NK-92 treated with Interleukin-12 subunit alpha and Interleukin-12 subunit beta, amount 100 ng/mL, for 24 hours (cell line): ENCODE data around the gene ZNF264.
"Not testable (repeated sequence)": the region's sequence is repeated elsewhere in the genome, so short reads cannot be mapped to it uniquely, and the experiment has no call there.

Source experiments
- DNase-seq: peaks from one replicate; lab custom pipeline; 2025; lab: John Stamatoyannopoulos, UW

ZNF264 gene

DNA sequence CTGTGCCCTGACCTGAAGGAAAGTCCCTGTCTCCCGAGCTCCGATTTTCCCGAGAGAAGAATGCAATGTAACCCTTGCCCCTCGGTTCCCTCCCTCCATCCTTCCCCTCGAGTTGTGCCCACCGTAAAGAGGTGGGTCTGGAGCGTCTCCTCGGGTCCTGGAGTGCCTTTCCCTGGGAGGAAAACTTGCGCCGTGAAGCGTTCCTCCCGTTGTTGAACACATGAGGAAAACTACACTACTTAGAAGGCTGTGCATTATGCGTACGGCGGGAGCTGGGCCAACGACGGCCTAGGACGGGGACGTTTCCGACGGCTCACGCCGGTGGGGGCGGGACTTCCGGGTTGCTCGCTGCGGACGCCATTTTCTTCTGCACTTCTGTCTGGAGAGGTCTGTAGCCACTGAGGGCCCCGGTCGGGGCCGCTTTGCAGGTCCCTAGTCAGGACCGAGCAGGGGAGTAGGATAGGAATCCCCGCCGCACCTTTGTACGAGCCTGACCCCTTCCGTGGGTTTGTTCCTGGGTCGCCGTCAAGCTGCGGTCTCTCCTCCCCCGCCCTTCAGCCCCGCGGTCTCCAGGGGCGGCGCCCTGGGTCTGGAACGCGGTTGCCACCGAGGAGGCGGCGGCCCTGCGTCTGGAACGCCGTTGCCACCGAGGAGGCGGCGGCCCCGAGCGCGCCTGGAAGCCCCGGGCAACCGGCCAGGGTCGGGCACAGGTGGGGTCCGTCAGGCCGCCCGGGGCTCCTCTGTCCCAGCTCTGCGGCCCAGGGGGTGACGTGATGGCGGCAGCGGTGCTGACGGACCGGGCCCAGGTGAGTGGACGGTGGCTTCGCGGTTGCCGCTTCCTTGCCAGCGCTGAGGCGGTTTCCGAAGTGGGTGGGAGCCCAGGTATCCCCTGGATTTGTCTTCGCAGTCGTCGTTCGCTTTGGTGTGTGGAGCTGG, at the start of gene ZNF264:
TSS of gene ZNF264 (plus strand) at position 360 of the 936 bp plus-strand sequence. CDS start at position 774, 414 bp downstream.
- DNase-seq = peak; percentile 66

DNA sequence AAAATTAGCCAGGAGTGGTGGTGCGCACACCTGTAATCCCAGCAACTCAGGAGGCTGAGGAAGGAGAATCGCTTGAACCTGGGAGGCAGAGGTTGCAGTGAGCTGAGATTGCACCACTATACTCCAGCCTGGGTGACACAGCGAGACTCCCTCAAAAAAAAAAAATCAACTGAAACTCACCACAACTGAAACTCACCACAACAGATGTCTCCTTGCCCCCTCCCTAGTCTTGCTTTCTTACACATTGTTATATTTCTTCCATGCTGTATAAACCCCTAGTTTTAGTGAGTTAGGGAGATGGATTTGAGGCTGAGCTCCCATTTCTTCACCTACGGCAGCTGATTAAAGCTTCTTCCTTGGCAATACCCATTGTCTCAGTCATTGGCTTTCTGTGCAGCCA, 49.6 kb upstream of the ZNF264 start:
- DNase-seq = no peak

DNA sequence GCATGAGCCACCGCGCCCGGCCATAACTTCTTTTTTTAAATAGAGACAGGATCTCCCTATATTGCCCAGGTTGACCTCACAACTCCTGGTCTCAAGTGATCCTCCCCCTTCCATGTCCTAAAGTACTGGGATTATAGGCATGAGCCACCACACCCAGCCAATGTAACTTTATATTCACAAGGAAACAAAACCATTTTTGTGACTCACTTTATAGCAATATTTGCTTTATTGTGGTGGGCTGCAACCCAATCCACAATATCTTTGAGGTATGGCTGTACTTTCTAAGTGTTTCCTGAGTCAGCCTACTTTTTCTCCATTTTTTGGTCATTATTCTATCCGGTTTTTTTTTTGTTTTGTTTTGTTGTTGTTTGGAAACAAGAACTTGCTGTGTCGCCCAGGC, 38.4 kb upstream of the ZNF264 start:
- no peak for DNase-seq

DNA sequence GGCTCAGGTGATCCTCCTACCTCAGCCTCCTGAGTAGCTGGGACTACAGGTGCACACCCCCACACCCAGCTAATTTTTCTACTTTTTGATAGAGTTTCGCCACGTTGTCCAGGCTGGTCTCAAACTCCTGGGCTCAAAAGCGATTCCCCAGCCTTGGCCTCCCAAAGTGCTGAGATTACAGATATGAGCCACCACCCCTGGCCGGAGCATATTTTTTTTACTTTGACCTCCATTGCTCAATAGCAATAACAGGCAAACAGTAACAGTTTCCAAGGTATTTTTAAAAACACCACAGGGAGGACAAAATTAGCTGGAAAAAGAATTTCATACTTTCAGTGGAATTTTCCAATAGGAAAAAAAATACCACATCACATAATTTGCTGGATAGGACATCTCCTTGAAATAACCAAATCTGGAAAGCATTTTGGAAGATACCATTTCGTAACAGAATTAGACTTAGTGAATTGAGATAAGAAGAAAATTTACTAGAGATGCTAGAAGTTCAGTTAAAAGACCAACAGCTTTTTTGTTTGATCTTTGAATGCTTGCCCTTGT, 29.2 kb upstream of the ZNF264 start:
- DNase-seq = no peak

DNA sequence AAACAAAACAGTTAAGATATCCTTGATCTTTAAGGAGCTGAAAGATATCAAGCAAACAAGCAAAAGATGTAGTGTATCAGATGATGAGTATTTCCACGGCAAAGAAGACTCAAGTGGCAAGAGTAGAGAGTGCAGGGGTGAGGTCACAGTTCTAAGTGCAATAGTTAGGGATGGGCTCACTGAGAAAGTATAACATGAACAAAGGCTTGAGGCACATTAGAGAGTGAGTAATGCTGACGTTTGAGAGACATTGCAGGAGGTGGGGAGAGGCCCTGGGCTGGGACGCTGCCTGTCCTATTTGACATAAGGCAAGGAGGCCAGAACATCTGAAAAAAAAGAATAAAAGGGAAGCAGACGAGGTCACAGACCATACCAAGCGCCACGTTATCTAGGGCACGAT, 25.5 kb upstream of the ZNF264 start:
- no peak for DNase-seq

DNA sequence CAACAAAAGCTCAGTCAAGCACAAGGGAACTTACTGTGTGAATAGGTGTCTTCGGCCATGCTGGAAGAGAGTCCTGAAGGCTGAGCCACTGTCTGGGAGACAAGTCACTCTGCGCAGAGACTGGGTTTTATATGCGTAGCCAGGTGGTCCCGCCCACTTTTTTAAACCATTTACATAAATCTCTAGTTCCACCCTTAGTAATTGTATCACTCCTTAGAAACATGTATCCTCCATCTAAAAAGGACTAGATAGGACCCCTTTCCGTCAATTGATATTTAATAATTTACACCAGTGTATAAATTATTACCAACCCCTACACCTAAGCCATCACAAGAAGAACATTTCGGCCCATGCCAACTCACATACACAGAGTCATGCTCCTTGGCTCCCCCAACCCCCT, 23.9 kb upstream of the ZNF264 start, which contains the start of gene DUXA:
TSS of gene DUXA (minus strand) at position 101 of the 400 bp plus-strand sequence. CDS start at position 59, 42 bp downstream.
- DNase-seq = no peak

DNA sequence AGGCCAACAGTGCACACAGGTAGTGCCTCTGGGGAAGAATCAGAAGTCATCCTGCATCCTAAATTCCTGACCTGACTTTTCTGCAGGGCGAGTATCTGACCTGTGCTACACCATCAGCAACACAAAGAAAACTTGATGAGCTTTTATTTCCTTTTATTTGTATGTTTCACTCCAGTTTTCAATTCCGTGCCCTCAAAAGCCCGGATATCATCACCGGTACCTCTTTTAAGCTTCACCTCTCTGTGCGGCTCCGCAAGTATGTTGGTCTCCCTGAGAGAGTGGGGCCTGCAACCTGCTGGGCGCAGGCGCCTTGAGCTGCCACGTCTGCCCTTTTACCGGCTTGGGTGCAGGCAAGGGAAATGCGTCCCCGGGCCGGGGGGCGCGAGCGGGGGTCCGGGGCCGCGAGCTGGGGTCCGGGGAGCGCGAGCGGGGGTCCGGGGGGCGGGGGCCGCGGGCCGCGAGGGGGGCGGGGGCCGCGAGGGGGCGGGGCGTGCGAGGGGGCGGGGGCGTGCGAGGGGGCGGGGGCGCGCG, 19.7 kb upstream of the ZNF264 start:
- DNase-seq = no peak

DNA sequence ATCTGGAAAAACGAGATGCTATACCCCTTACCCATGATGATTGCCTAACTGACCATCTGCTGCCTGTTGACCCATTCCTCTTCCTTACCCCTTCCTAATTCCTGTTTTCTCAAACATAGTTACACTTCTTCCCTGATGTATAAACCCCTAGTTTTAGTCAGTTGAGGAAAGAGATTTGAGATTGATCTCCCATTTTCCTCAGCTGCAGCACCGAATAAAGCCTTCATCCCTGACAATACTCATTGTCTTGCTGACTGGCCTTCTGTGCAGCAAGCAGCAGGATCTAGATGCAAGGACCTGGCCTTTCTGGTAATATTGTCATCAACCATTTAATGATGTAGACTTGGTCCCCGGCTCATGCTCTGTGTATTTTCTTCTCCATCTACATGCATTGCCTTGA, 999 bp upstream of the ZNF264 start:
- no peak for DNase-seq

DNA sequence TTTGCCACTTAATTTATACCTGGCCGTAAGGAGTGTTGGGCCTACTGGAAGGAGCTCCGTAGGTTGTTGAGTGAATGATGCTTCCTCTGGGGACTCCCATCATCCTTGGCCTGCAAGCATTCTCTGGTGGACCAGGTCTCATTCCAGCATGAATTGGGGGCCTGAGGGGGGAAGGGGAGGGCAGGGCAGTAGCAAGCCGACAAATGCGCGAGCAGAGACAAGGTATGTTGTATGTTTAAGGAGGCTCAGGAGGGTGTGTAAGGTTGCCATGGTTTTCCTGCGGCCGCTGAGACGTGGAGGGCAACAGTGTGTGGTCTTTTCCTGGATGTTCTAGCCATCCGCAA, 749 bp downstream of the ZNF264 start:
- no peak for DNase-seq

DNA sequence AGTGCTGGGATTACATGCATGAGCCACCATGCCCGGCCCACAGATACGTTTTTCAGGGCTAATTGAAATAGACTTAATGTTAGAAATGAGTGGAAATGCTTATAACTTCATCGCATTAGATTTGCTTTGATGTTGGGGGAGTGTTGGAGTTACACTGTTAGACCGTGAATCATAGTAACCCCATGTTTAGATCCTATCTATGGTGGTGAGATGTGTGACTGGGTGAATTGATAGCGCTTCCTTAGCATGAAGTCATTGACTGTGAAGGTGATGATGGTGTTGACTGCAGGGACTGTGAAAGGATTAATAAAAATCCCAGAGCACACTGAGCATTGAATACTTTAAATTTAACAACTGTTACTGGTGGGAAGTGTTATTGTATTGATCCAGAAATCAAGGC, 1.7 kb downstream of the ZNF264 start:
- DNase-seq = no peak

DNA sequence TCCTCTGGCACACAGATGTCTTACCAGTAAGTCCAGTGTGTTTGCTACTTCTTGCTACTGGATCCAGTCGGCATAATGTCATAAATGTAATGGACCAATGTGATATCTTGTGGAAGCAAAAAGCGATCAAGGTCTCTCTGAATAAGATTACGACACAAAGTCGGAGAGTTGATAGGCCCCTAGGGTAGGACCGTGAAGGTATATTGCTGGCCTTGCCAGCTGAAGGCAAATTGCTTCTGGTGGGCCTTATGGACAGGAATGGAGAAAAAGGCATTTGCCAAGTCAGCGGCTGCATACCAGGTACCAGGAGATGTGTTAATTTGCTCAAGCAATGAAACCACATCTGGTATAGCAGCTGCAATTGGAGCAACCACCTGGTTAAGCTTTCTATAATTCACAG, 6.6 kb downstream of the ZNF264 start:
- not testable (repeated sequence) for DNase-seq

DNA sequence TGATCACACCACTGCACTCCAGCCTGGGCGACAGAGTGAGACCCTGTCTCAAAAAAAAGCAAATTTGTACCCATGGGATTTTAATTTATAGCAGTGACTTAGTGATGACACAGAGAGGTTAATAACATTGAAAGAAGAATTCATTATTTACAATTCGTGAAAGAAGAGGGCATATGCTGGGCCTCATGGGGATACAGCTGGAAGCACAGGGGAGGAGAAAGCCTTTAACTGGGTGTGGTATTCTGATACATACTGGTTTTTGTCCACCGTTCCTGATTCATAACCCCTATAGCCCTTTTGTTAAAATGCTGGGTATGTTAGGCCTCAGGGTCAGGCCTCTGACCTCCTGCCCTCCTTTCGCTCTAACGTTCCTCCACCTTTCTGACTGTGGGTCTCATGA, 10.9 kb downstream of the ZNF264 start:
- no peak for DNase-seq

DNA sequence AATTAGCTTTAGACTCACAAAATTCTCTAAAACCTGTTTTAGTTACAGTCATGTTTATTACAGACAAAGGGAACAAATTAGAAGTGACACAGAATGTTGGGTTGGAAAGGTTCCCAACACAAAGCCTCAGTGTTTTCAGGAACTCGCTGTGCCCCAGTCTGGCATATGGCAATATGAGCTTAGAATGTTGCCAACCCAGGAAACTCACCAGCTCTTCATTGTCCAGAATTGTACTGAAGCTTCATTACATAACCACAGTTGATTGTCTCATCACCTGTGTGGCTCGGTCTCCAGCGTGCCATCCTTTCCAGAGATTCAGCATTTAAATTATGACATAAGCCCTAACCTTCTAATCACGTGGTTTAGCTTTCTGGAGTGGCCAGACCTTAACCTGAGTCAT, 19.1 kb downstream of the ZNF264 start:
- DNase-seq = no peak

DNA sequence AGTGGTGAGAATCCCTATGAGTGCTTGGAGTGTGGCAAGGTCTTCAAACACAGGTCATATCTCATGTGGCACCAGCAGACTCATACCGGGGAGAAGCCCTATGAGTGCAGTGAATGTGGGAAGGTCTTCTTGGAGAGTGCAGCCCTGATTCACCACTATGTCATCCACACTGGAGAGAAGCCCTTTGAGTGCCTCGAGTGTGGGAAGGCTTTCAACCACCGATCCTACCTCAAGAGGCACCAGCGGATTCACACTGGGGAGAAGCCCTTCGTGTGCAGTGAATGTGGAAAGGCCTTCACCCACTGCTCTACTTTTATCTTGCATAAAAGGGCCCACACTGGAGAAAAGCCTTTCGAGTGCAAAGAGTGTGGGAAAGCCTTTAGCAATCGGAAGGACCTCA, 20.8 kb downstream of the ZNF264 start:
- no peak for DNase-seq

DNA sequence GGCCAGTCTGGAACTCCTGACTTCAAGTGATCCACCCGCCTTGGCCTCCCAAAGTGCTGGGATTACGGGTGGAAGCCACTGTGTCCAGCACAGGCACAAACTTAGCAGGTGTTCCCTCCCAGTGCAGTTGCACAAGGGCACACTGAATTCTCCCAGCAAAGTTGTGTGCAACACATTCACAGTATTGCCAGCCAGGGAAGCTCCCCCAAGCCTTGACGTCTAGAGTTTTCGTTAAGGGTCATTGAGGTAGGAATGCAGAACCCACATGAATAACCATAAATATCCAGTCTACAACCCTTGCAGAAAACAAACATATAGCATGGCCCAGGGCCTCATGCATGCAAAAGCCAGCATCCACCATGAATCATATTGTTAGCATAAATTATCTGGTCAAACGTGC, 36.2 kb downstream of the ZNF264 start:
- DNase-seq = no peak

DNA sequence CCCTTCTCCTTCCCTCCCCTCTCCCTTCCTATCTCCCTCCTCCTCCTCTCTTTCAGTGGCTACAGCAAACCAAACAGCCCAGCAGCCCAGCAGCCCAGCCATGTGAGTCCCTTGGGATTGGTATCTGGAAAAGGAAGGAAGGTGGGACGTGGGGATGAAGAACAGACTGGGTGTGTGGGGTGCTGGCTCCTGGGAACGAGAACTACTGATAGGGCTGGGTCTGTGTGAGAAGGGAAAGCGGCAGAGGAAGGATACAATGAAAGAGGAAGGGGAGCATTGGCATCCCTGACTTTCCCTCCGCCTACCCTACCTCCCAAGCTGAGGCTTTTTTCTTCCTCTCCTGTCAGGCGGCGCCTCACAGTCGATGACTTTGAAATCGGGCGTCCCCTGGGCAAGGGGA, 40.4 kb downstream of the ZNF264 start:
- DNase-seq = no peak

DNA sequence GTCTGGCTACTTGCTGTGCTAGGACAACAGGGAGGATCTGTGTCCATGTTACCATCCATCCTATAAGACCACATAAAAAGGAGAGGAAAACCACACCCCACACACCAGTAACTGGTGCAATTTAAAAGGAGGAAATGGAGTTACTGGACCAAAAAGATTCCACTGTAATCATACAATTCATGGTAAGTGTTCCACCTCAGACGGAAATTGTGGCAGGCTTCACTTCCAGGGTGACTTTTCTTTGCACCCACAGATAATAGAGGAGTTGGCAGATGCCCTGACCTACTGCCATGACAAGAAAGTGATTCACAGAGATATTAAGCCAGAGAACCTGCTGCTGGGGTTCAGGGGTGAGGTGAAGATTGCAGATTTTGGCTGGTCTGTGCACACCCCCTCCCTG, 41.9 kb downstream of the ZNF264 start:
- DNase-seq = no peak

DNA sequence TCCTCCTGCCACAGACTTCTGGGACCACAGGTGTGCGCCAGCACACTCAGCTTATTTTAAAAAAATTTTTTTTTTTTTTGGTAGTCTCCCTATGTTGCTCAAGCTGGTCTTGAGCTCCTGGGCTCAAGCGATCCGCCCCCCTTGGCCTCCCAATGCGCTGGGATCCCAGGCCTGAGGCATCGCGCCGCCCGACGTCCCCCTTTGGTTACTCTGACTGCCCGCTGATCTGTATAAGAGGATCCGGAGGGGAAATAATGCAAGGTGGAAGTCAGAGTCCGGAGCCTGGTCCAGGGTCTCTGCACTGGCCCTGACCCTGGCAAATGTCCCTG, 48.6 kb downstream of the ZNF264 start:
- DNase-seq = no peak

DNA sequence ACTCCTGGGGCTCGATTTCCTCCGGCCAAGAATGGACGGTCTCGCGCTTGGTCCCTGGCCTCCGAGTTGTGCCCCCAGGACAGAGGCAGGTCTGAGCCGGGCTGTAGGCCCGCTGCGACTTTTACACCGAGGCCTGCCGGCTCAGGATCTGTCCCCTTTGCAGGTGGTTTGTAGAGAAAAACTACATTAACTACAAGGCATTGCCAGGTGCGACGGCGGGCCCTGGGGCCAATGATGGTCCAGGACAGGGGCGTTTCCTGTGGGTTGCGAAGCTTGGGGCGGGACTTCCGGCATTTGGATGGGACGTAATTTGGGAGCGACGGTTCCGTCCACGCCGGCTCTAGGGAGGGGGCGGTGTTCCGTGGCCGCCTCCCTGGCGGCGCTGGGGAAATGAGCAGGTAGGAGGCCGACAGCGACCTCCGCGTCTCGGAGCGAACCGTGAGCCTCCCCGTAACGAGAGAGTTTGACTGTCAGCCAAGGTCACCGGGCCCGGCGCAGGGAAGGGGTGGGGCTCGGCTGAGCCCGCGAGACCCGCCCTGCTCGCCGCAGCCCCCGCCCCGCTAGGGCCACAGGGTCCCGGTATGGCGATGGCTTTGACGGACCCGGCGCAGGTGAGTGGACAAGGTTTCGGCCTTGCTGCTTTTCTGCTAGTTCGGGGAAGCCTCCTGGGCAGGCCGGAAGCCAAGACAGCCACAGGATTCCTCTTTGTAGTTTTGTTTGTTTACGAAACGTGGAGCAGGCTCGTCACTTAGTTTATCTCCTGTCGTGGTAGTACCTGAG, 49.2 kb downstream of the ZNF264 start, which contains the start of gene ZNF805:
TSS of gene ZNF805 (plus strand) at position 322 of the 780 bp plus-strand sequence. CDS start at position 582, 260 bp downstream.
- DNase-seq = peak; percentile 87

DNA sequence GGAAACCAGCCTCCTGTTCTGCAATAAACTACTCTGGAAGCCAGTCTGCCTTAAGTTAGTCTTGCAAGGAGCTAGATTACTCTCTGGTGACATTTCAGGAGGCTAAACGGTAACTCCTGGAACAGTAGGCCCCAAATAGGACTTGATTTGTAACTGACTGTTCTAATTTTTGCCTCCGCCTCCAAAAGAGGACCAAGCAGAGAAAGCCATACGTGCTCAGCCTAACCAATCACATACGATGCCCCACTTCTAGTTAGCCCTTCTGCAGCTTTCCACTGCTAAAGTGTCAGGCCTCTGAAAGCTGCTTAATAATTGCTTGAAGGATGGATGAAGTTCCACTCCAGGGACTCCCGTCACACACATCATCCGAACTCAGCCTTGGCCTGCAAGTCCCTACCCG, 49.9 kb downstream of the ZNF264 start:
- DNase-seq = no peak

DNA sequence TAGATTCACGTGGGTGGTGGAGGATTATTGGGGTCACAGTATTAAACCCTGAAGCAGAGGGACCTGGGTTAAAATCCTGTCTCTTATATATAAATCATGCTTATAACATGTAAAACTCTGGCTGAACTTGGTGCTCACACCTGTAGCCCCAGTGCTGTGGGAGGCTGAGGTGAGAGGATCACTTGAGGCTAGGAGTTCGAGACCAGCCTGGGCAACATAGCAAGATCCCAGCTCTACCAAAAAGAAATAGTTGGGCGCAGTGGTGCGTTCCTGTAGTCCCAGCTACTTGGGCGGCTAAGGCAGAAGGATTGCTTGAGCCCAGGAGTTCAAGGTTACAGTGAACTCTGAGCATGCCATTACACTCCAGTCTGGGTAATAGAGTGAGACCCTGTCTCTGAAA, 51.5 kb downstream of the ZNF264 start:
- no peak for DNase-seq

DNA sequence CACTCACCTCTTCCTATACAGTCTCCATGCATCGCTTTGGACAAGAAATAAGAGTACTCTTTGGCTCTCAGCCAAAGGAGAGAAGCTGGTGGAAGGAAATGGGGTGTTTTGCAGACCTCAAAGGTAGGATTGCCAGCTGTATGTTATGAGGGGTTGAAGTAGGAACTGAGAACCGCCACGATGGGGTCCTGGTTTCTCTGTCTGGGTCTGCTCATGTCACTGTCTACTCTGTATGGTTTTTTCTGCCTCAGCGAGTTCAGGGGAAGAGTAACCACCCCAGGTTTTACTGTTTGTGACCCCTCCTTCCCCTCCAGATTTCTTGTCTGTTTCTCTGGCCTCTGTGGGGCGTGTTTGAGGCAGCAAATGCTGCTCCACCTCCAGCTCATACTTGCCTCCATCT, 53.2 kb downstream of the ZNF264 start:
- no peak for DNase-seq

DNA sequence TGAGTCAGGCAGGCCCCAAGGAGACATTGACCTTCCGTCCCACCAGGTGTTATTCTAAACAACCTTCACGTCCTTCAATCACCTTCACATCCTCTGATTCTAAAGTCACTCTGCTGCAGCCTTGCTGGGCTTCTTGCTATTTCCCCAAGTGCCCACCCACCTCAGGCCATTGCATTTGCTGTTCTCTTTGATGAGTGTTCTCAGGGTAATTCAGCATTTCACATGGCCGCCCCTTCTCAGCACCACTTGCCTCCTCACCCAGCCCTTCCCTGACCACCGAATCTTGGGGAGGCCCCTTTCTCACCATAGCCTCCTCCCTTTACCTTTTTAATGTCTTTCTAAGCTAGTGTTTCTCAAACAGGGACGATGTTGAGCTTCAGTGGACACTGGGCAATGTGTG, 53.8 kb downstream of the ZNF264 start:
- DNase-seq = no peak
